Ovary (tissue), 9 donors: ENCODE results near the gene HOXB1. TPM values are rescaled to one million over a fixed set of nuclear protein-coding genes. Genes with fewer than 3 reads are reported as not detected.
"Not testable (repeated sequence)": the region's sequence is repeated elsewhere in the genome, so short reads cannot be mapped to it uniquely, and the experiment has no call there.

ENCODE experiments used
- DNase-seq, 5 donors: peaks; one replicate each; pipeline ENCODE4 v3.0.0-alpha.2; 2019 to 2020
- H3K27ac ChIP-seq, 2 donors: fragments of 200-600 bp; one replicate each; pipeline versions ENCODE4 v1.5.1 to v1.8.0; 2019 to 2022
- H3K27me3 ChIP-seq: fragments of 200-600 bp; one replicate; pipeline ENCODE4 v1.8.0; 2022
- H3K36me3 ChIP-seq: fragments of 200-600 bp; sonication (generic); one replicate; pipeline ENCODE4 v1.5.1; 2019
- H3K4me1 ChIP-seq: one replicate; pipeline ENCODE4 v1.8.1; 2013; ENCODE audit warnings: mild to moderate bottlenecking, moderate library complexity; ENCODE audit not compliant: insufficient read depth
- H3K4me3 ChIP-seq: fragments of 200-600 bp; sonication (generic); one replicate; pipeline ENCODE4 v1.5.1; 2017
- H3K9me3 ChIP-seq, 2 donors: fragments of 200-600 bp in 1 of 2; sonication (generic) in 1 of 2; one replicate each; pipeline versions ENCODE4 v1.5.1 to v1.8.1; 2013 to 2019; ENCODE audit warnings: mild to moderate bottlenecking in 1 of 2, moderate library complexity in 1 of 2
- CTCF ChIP-seq, 3 donors: fragments of 450-650 bp in 2 of 3; fragments of 200-600 bp in 1 of 3; IDR thresholded peaks; one replicate each; pipeline versions ENCODE4 v1.5.1 to v1.8.0; 2016 to 2022; ENCODE audit warnings: antibody characterized with exemption in 3 of 3, mild to moderate bottlenecking in 1 of 3
- EP300 ChIP-seq: sonication (generic); formaldehyde crosslinking; IDR thresholded peaks from one replicate; pipeline ENCODE4 v1.6.1; 2017; ENCODE audit warnings: antibody characterized with exemption
- POLR2A ChIP-seq: fragments of 450-650 bp; IDR thresholded peaks from one replicate; pipeline ENCODE4 v1.6.1; 2017; ENCODE audit warnings: antibody characterized with exemption, mild to moderate bottlenecking, moderate library complexity
- WGBS, 3 donors: extraction: QIAGEN DNeasy Blood & Tissue Kit in 1 of 3; methylation state at CpG; one replicate each; pipeline versions ENCODE4 v1.1.5 to v1.1.7; 2013 to 2017; 5-methylcytosine and 5-hydroxymethylcytosine counted together
- intact Hi-C, 4 donors: fragments of 100-400 bp; cut with DNase I; formaldehyde crosslinking; loops; one replicate each; pipeline versions ENCODE4 v1.11.0 to v1.15.1; 2022 to 2023
- polyA plus RNA-seq, 2 donors: library from polyadenylated mRNA; stranded (reverse); fragments of 200-250 nt in 1 of 2; fragments of 350-450 nt in 1 of 2; fragmentation: Illumina TruSeq in 1 of 2; extraction: RNeasy Lipid Tissue Mini Kit (QIAGEN cat#74804) in 1 of 2; gene quantifications; one replicate each; pipeline ENCODE4 v1.2.3, GENCODE V29; 2013 to 2014
- total RNA-seq, 7 donors: library from RNA; depleted of rRNA in 2 of 7; stranded (reverse); fragments of >200 nt in 2 of 7; fragmentation: NEBNext Ultra II Directional in 3 of 7; extraction: Animal tissue kit (Norgen Biotek cat#: 25700) in 3 of 7; gene quantifications; one replicate each; pipeline versions ENCODE4 v1.1.0 to v1.2.4, GENCODE V29; 2016 to 2023
- donor health status: DM: no; HTN: no; CAD: no; lungs with moderate emphysema.
- donor health status: DM: no; HTN: no; CAD: no.
- donor health status: Bipolar disorder and iron deficiency.
- donor health status: DM: yes; HTN: yes; CAD: no.
- donor health status: DM: no; HTN: no; CAD: no.
- donor health status: DM: yes; HTN: yes; CAD: no.

The HOXB1 gene
- total and polyA plus RNA-seq, 9 donors: not detected

GRCh38 chr17:48539177-48539576 is 8.4 kb upstream of the HOXB1 start:
- WGBS, 3 donors: 61 to 83% (median 71%) methylated on average over 4 of the region's 4 CpGs
- no peak overlapping the region for H3K4me3 ChIP-seq

GRCh38 chr17:48537316-48537715 is 6.5 kb upstream of the HOXB1 start:
- Histone ChIP-seq H3K36me3 (no peaks in the 10 kb centered on the region), H3K4me3 (no peak overlapping the region), H3K27me3 (no peaks in the 10 kb centered on the region), H3K9me3 (no peaks in the 10 kb centered on the region), H3K4me1 (no peaks in the 10 kb centered on the region), H3K27ac (no peak overlapping the region)
- TF ChIP-seq CTCF (IDR thresholded peaks at IDR 0.05): no peak
- TF ChIP-seq EP300: no peak
- no peak for TF ChIP-seq POLR2A
- no peak for DNase-seq
- WGBS, 3 donors: 82 to 90% (median 89%) methylated on average over 3 of the region's 3 CpGs
- intact Hi-C loops: no loop called here

More at GRCh38 chr17:48539177-48539576, 8.4 kb upstream of the HOXB1 start:
- DNase-seq: no peak
- intact Hi-C loops: no loop called here
- Histone ChIP-seq H3K27me3 (no peaks in the 10 kb centered on the region), H3K4me1 (no peaks in the 10 kb centered on the region), H3K36me3 (no peaks in the 10 kb centered on the region), H3K9me3 (no peaks in the 10 kb centered on the region), H3K27ac (no peak overlapping the region)
- TF ChIP-seq CTCF (IDR thresholded peaks at IDR 0.05) (no peak), POLR2A (no peak), EP300 (no peak)

- H3K4me3 ChIP-seq, H3K9me3 ChIP-seq, DNase-seq, H3K27ac ChIP-seq, H3K4me1 ChIP-seq, H3K36me3 ChIP-seq, intact Hi-C loops, H3K27me3 ChIP-seq: not testable (repeated sequence)
- 81 to 93% (median 86%) methylated on average over 9 of the region's 9 CpGs for WGBS, 3 donors
These were observed 5.2 kb upstream of the HOXB1 start for GRCh38 chr17:48535793-48536559.

- H3K4me3 ChIP-seq: no peak overlapping the region
- no peak overlapping the region for H3K27ac ChIP-seq
- TF ChIP-seq CTCF (IDR thresholded peaks at IDR 0.05): no peak
- no peak for TF ChIP-seq EP300
- no peak for TF ChIP-seq POLR2A
- H3K27me3 ChIP-seq: no peaks in the 10 kb centered on the region
- no peaks in the 10 kb centered on the region for H3K9me3 ChIP-seq
- 49 to 70% (median 55%) methylated on average over 8 of the region's 8 CpGs for WGBS, 3 donors
- intact Hi-C loops: no loop called here
- H3K4me1 ChIP-seq: no peaks in the 10 kb centered on the region
- no peak for DNase-seq
- no peaks in the 10 kb centered on the region for H3K36me3 ChIP-seq
These were observed 1.4 kb upstream of the HOXB1 start for GRCh38 chr17:48532261-48532660.

GRCh38 chr17:48530208-48530886 is 464 bp downstream of the HOXB1 start:
- no peak overlapping the region for H3K4me3 ChIP-seq
- no peak for DNase-seq
- no peaks in the 10 kb centered on the region for H3K9me3 ChIP-seq
- no peak overlapping the region for H3K27ac ChIP-seq
- no peaks in the 10 kb centered on the region for H3K27me3 ChIP-seq
- 28 to 63% (median 29%) methylated on average over 36 to 37 of the region's 37 CpGs for WGBS, 3 donors
- H3K36me3 ChIP-seq: no peaks in the 10 kb centered on the region
- TF ChIP-seq POLR2A (no peak), EP300 (no peak), CTCF (IDR thresholded peaks at IDR 0.05) (no peak)
- no peaks in the 10 kb centered on the region for H3K4me1 ChIP-seq
- intact Hi-C loops: no loop called here
